Stimulated activated CD4-positive, alpha-beta T cell treated with anti-CD3 and anti-CD28 coated beads, Interleukin-4, amount 100 ng/mL, for 4 hours (primary cell): ENCODE measurements around the gene LGR4.

Source experiments
- DNase-seq, 2 experiments: peaks; one replicate each; pipeline ENCODE4 v3.0.0-alpha.2; 2020

The LGR4 gene

GRCh38 chr11:27425814-27426213 lies 46.8 kb downstream of the LGR4 start:
- no peak for DNase-seq

- DNase-seq, result no peak
Measured at GRCh38 chr11:27423125-27423524, 49.5 kb downstream of the LGR4 start.

GRCh38 chr11:27421819-27422494 lies 50.6 kb downstream of the LGR4 start:
- no peak for DNase-seq

GRCh38 chr11:27420722-27421572 lies 51.6 kb downstream of the LGR4 start:
- no peak for DNase-seq

GRCh38 chr11:27420217-27420616 lies 52.4 kb downstream of the LGR4 start:
- no peak for DNase-seq

GRCh38 chr11:27418356-27418755 lies 54.2 kb downstream of the LGR4 start:
- DNase-seq, result no peak

GRCh38 chr11:27416568-27417176 lies 55.9 kb downstream of the LGR4 start:
- DNase-seq, result no peak

GRCh38 chr11:27414644-27415043 lies 57.9 kb downstream of the LGR4 start:
- no peak for DNase-seq

- DNase-seq, result no peak
Measured at GRCh38 chr11:27413218-27413617, 59.4 kb downstream of the LGR4 start.

- no peak for DNase-seq
Measured at GRCh38 chr11:27412192-27412691, 60.3 kb downstream of the LGR4 start.

- DNase-seq, result no peak
Measured at GRCh38 chr11:27411328-27411727, 61.3 kb downstream of the LGR4 start.

GRCh38 chr11:27410272-27410671 lies 62.3 kb downstream of the LGR4 start:
- no peak for DNase-seq

- no peak for DNase-seq
Measured at GRCh38 chr11:27409742-27410141, 62.8 kb downstream of the LGR4 start.

GRCh38 chr11:27409049-27409448 lies 63.5 kb downstream of the LGR4 start:
- no peak for DNase-seq

- DNase-seq, result no peak
Measured at GRCh38 chr11:27408246-27408800, 64.3 kb downstream of the LGR4 start.

- DNase-seq, result no peak
Measured at GRCh38 chr11:27406498-27407354, 65.9 kb downstream of the LGR4 start.

GRCh38 chr11:27405134-27405533 lies 67.5 kb downstream of the LGR4 start:
- DNase-seq, result no peak

GRCh38 chr11:27404427-27404826 lies 68.2 kb downstream of the LGR4 start:
- no peak for DNase-seq

GRCh38 chr11:27403195-27403594 lies 69.4 kb downstream of the LGR4 start:
- no peak for DNase-seq

GRCh38 chr11:27402450-27402849 lies 70.1 kb downstream of the LGR4 start:
- no peak for DNase-seq

GRCh38 chr11:27401833-27402316 lies 70.7 kb downstream of the LGR4 start:
- DNase-seq, result no peak

GRCh38 chr11:27401280-27401832 lies 71.2 kb downstream of the LGR4 start:
- DNase-seq, result no peak
